GM10847 (cell line): ENCODE measurements around the gene BBOF1.

Experiments
- POLR2A ChIP-seq: IDR thresholded peaks from 2 replicates; pipeline ENCODE4 v1.6.1; 2011; ENCODE audit not compliant: insufficient read length; ENCODE audit errors: extremely low read depth

Gene BBOF1, protein sequence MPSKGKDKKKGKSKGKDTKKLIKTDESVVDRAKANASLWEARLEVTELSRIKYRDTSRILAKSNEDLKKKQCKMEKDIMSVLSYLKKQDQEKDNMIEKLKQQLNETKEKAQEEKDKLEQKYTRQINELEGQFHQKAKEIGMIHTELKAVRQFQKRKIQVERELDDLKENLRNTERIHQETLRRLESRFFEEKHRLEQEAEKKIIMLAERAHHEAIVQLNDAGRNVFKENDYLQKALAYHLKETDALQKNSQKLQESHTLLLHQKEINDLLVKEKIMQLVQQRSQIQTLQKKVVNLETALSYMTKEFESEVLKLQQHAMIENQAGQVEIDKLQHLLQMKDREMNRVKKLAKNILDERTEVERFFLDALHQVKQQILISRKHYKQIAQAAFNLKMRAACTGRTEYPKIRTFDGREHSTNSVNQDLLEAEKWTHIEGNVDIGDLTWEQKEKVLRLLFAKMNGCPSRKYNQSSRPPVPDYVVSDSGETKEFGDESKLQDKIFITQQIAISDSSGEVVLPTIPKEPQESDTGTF

DNA sequence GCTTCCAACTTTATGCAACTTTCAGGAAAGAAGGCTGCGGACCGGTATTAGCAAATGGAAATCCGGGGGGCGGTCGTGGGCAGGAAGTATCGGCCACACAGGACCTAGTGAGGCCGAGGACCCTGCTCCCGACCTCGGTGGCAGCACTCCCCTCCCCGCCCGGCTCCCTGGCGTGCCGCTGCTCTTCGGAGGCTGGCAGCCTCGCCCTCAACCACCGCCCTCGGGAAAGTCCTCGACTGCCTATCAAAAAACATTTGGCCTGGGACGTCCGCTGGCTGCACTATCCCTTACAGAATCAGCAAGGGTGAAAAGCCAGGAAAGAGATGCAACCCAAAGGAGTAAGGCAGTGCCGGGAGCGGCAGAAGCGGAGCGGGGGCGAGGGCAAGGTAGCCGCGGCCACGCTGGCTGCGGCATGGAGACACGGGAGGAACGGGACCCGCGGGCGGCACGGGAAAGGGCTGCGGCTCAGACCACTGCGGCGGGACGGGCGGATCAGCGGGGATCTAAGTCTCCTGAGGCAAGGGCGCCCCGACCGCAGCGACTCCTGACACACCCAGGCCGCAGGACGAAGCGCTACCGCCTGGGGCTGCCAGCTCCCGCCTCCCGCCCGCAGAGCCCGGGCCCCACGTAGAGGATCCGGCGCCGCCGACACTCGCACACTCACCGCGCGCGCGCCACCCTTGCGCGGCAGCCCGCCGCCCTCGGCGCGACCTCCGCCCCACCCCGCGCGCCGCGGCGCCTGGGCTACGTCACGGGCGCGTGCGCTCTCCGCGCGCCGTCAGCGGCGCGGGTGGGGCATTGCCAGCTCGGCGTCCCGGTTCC is at the start of gene BBOF1, which contains the start of gene ENTPD5:
Gene BBOF1 (plus strand): TSS at position 764 of the 822 bp plus-strand sequence. CDS start 130 bp downstream, outside the sequence.
Gene ENTPD5 (minus strand): TSS at position 703 of the 822 bp plus-strand sequence. CDS start 31,186 bp downstream, outside the sequence.
- TF ChIP-seq POLR2A: peak; percentile 92

- TF ChIP-seq POLR2A: no peak
Observed at GRCh38 chr14:73973497-73973896, 45.7 kb upstream of the BBOF1 start.

DNA sequence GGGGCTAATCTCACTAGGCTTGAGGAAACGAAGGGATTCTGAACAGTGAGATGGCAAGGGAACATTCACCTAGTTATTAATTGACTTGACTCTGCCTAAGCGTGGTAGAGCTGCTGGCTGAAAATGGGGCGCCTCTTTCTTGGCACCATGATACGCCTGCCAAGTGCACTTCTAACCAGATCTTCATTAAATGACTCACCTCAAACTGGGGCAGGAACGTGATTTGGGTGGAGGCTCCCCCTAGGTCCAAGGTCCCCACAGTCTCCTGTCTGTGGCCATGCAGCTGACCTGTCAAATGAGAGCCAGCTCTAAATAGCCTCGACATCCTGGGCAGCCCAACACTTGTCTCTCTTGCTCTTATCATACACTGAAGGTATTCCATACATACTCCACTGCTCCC is 43.0 kb upstream of the BBOF1 start:
- no peak for TF ChIP-seq POLR2A

- TF ChIP-seq POLR2A: no peak
Observed at GRCh38 chr14:73977896-73978295, 41.3 kb upstream of the BBOF1 start.

- TF ChIP-seq POLR2A: no peak
Observed at GRCh38 chr14:73988065-73988464, 31.1 kb upstream of the BBOF1 start.

DNA sequence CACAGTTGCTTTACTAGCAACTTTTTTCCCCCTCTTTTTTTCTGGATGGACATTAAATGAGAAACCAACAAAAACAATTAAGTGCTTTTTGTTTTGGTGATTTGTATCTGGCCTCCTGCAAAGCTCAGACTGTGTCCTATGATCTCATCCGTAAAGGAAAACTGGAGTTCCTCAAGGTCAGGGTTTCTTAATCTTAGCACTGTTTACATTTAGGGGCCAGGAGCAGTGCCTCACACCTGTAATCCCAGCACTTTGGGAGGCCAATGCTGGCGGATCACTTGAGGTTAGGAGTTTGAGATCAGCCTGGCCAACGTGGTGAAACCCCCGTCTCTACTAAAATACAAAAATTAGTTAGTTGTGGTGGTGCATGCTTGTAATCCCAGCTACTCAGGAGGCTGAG is 28.1 kb upstream of the BBOF1 start:
- no peak for TF ChIP-seq POLR2A

GRCh38 chr14:73995977-73996378 is 23.2 kb upstream of the BBOF1 start:
- no peak for TF ChIP-seq POLR2A

- no peak for TF ChIP-seq POLR2A
Observed at GRCh38 chr14:73996731-73997107, 22.4 kb upstream of the BBOF1 start.

DNA sequence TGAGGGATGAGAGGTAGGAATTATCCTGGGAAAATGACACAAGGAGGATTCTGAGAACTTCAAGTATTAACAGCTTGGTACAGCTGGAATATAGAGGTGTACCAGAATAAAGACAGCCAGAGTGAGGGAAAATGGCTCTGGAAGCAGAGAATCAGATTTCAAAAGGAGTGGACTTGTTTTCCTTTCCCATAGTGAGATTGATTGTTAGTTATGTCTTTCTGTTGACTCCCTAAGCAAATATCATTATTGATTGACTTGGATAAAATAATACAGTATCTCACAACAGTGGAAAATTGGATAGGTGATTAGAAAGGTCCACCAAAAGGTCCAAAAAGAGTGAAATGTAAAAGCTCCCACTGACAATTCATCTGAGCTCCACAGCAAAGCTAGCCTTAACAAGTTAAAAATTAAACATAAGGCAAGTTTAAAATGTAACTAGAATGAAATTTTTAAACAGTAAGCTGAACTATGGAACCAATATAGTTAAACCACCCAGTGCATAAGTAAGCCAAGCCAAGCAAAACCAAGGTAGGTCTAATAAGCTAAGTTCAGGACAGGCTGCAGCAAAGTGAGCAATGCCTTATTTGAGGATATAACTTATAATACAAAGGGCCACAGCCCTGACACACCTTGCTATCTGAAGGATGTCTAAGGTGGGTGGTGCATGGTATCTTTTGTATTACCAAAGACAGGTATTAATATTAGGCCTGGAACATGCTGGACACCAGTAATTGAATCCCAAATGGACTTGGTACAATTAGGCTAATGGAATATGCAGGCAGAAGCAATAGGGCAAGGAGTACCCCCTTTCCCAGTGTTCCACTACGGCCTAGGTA is 21.8 kb upstream of the BBOF1 start:
- no peak for TF ChIP-seq POLR2A

GRCh38 chr14:73997944-73998447 is 21.2 kb upstream of the BBOF1 start:
- no peak for TF ChIP-seq POLR2A

DNA sequence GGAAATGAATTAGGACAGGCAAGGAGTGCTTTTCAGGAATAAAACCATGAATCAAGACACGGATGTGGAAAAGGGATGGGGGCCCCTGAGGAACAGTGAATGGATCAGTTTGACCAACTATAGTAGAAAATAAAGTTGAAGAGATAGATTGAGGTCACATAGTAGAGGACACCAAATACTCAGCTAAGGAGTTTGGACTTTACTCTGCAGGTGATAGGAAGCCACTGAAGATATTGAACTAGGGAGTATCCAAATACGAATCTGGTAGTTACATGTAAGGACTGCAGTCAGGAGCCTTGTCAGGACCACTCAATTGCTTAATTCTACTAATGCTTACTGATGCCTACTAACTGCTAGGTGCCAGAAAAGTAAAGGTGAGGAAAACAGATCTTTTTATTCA is 20.4 kb upstream of the BBOF1 start:
- TF ChIP-seq POLR2A: no peak

DNA sequence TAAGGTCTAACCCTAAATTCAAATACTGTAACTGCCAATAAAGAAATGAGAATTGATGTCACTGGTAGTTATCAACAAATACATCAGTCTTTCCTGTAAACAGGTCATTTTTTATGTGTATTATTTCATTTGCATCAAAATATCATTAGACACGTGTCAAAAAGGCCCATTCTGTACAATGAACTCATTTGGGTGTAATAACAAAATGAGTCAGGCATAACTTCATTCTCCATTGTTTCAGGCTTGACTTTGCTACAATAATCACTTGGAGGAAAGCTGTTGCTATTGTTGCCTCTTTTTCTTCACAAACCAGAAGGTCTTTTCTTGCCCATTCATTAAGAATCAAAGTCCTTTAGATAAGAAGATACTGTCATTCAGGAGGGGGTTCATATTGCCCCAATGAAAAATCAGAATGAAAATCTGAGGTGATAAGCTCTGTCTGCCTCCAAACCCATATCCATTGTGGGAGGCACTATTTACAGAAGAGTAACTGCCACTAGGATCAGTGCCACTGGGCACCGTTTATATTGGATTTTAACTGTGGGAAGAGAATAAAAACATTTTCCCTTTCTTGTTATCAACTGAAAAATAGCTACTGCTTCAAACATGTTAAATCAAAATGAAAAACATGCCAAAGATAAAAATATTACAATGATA is 10.2 kb upstream of the BBOF1 start:
- TF ChIP-seq POLR2A: no peak

DNA sequence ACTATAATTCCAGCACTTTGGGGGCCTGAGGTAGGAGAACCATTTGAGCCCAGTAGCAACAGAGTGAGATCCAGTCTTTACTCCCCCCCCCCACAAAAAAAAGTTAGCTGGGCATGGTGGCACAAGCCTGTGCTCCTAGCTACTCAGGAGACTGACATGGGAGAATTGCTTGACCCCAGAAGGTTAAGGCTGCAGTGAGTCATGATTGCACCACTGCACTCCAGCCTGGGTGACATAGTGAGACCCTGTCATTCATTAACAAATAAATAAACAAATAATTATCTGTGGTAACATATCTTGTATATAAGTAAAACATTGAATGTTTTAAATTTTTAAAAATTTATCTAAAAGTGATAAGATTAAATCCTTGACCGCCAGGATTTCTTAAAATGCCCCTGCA is 4.8 kb upstream of the BBOF1 start:
- no peak for TF ChIP-seq POLR2A

DNA sequence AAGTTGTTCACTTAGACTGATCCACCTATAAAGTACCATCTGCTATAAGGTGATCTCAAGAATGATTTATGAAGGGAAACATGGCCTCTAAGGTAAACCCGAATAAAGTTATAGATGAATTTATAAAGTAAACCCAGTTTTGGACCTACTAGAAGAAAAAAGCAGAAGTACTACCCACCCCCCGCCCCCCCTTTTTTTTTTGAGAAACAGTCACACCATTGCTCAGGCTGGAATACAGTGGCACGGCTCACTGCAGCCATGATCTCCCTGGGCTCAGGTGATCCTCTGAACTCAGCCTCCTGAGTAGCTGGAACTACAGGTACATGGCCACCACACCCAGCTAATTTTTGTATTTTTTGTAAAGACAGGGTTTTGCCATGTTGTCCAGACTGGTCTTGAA is 4.0 kb upstream of the BBOF1 start:
- TF ChIP-seq POLR2A: no peak
